GM12801 (cell line): Measurements from ENCODE around the gene NFASC.

ENCODE experiments used
- TF ChIP-seq, protein P1 (sequence below): IDR thresholded peaks from one replicate; pipeline ENCODE4 v1.5.1; 2011; ENCODE audit warnings: control low read depth; ENCODE audit not compliant: insufficient read length; ENCODE audit errors: extremely low read depth

The NFASC gene

DNA sequence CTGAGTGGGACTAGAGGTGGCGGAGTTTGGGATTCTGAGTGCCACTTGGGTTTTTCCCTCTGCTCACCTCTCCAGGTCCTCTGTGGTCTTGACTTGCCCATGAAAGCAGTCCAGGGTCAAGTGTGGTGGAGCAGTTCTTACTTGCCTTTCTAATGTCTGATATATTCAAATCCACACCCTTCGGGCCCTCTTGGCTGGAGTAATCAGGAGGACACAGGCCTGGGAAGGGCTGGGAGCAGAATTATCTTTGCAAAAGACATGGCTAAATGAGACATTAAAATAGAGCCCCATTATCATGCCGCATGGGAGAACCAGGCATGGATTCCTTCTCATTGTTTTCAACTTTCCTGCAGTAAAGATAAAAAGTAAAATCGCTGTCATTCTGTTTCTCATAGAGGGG lies 74.0 kb downstream of the NFASC start:
- TF ChIP-seq, protein P1, sequence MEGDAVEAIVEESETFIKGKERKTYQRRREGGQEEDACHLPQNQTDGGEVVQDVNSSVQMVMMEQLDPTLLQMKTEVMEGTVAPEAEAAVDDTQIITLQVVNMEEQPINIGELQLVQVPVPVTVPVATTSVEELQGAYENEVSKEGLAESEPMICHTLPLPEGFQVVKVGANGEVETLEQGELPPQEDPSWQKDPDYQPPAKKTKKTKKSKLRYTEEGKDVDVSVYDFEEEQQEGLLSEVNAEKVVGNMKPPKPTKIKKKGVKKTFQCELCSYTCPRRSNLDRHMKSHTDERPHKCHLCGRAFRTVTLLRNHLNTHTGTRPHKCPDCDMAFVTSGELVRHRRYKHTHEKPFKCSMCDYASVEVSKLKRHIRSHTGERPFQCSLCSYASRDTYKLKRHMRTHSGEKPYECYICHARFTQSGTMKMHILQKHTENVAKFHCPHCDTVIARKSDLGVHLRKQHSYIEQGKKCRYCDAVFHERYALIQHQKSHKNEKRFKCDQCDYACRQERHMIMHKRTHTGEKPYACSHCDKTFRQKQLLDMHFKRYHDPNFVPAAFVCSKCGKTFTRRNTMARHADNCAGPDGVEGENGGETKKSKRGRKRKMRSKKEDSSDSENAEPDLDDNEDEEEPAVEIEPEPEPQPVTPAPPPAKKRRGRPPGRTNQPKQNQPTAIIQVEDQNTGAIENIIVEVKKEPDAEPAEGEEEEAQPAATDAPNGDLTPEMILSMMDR, result no peak

DNA sequence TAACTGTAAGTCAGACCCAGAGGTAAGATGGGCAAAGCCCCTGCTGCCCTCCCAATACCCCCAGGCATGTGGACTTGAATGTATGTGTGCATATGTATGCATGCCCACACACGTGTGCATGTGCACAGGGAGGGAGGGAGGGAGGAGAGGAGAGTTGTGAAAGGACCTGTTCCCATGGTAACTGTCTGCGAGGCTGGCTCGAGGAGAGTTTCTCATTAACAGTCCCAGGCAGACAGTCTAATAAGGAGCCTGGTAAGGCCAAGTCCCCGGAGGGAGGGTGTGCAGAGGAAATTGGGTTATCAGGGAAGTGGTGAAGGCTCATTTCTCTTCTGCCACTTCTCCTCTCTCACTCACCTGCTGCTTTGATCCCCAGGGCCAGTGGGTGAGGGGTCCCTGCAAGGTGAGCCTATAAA lies 74.9 kb downstream of the NFASC start:
- TF ChIP-seq, protein P1, result no peak

DNA sequence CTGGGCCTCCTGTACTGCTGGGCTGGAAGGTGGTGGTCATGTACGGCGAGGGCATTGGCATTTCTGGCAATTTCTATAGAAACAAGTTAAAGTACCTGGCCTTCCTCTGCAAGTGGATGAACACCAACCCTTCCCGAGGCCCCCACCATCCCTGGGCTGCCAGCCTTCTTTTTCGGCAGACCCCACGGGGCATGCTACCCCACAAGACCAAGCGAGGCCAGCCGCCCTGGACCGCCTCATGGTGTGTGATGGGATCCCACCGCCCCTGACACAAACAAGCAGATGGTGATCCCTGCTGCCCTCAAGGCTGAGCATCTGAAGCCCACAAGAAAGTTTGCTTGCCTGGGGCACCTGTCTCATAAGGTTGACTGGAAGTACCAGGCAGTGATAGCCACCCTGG lies 76.0 kb downstream of the NFASC start:
- TF ChIP-seq, protein P1, result no peak

DNA sequence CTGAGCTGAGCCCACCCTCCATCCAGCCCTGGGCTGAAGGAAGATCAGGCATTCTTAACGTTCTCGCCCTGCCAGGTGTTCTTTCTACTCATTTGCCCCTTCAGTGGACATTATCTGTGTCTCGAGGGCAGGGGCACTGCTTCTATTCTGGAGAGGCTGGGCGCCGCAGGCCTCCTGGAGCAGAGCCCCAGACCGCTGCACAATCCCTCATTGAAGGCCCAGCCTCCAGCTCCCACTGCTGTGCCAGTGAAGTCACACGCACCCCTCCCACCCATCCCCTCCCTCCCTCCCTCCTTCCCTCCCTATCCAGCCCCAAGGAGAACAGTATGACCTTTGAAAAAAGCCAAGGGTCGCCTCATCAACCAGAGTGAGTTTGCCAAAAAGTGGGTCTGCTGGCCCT lies 76.7 kb downstream of the NFASC start:
- TF ChIP-seq, protein P1, result no peak

DNA sequence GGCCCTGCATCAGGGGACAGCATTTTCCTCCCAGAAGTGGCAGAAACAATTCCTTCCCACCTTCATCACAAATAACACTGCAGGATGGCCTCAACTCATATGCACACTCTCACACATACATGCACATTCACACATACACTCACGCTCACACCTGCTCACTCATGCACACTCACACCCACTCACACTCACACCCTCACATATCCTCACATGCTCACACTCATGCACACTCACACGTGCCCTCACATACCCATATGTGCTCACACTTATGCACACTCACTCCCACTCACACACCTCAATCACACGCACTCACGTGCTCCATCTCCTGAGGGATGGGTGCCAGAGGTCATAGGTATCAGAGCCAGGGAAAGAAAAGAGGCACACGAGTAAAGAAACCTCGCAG lies 77.1 kb downstream of the NFASC start:
- TF ChIP-seq, protein P1, result no peak

DNA sequence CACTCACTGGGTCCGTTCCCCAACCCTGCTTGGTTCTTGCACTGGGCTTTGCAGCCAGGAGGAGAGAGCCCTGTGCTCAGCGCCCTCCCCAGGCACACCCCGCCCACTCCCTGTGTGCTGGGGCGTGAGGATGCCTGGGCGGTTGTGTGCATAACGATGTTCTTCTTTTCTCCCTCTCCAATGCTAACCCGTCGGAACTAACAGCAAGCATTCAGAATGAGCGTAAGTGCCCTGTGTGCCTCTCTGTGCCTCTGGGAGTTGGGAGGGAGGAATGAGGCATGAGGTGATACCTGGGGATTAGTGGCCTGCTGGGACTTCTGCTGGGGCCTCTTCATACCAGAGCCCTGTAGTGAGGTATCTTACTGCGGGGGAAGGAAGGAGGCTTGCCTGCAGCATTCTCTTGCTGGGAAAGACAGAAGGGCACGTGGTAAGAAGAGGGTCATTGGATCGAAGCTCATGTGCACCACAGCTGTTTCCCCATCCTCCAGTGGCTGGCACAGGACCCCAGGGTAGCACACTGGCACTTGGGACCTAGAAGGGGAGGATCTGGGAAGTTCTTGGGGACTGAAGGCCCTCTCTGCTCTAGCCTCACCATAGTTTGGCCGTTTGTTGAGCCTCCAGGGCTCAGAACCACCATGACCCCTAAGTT lies 79.8 kb downstream of the NFASC start:
- TF ChIP-seq, protein P1, result no peak

DNA sequence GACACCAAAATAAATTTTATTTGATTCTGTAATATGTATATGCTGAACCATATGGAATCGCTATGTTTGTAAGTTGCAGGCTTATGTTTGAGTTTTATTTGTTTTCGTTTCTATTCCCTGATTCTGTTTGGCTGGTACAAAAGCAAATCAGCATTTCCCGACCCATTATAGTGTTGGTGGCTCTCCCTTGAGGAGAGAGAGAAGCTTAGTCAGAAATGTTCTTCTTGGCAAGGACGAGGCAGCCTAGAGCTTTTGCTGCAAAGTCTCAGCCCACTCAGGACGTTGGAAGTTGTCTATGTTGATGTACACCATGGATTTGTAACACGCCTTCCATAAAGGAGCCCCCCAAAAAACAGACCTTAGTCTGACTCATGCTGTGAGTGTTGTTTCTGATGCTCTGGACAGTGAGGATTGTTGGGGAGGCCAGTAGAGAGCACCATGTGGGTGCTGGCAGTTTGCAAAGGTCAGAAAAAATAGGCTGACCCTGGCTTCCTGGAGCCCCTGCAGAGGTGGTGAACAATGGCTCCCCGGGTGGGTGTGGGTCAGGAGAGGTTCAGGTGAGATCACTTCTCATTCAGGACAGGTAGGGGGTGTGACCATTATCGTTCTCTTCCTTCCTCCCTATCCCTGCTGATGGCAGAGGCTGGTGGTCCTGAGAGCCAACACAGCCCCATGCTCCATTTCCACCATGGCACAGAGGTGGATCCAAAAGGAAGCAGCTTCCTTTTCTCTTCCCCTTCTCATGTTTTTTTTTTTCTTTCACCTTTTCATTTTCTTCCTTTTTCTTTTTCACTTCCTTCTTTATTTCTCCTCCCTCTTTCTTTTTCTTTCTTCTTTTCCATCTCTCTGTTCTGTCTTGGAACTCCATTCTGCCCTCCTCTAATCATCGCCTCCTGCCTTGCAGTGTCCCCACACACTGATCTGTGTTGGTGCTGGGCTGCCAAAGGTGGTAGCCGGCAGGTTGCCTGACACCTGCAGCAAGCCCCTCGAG lies 88.0 kb downstream of the NFASC start:
- TF ChIP-seq, protein P1, result no peak
